Liver (tissue), 9 donors: ENCODE data around the gene CCDC192. TPM values are rescaled to one million over a fixed set of nuclear protein-coding genes. Genes with fewer than 3 reads are reported as not detected.
A peak's percentile ranks its signal among the peaks of the same experiment; 100 is the strongest.
"Not testable (repeated sequence)": the region's sequence is repeated elsewhere in the genome, so short reads cannot be mapped to it uniquely, and the experiment has no call there.

Experiments
- DNase-seq: peaks from one replicate; pipeline ENCODE4 v3.0.0-alpha.2; 2017; ENCODE audit warnings: low spot score
- H3K27ac ChIP-seq, 2 donors: one replicate each; pipeline ENCODE4 v1.7.0; 2013; ENCODE audit warnings: inconsistent platforms in 2 of 2, low read length in 2 of 2, control low read depth in 1 of 2, low read depth in 1 of 2, mild to moderate bottlenecking in 1 of 2
- H3K27me3 ChIP-seq, 4 donors: one replicate each; pipeline versions ENCODE4 v1.6.1 to v1.7.0; 2013; ENCODE audit warnings: low read length in 3 of 4, inconsistent platforms in 1 of 4, mild to moderate bottlenecking in 1 of 4, moderate library complexity in 1 of 4; ENCODE audit not compliant: control insufficient read depth in 4 of 4, insufficient read depth in 4 of 4
- H3K36me3 ChIP-seq, 4 donors: one replicate each; pipeline versions ENCODE4 v1.6.1 to v1.7.0; 2013; ENCODE audit warnings: low read length in 3 of 4, mild to moderate bottlenecking in 3 of 4, low read depth in 1 of 4, moderate library complexity in 1 of 4; ENCODE audit not compliant: control insufficient read depth in 4 of 4, insufficient read depth in 3 of 4
- H3K4me1 ChIP-seq, 4 donors: one replicate each; pipeline versions ENCODE4 v1.6.1 to v1.7.0; 2013; ENCODE audit warnings: low read length in 3 of 4, mild to moderate bottlenecking in 3 of 4, moderate library complexity in 1 of 4; ENCODE audit not compliant: control insufficient read depth in 4 of 4, insufficient read depth in 4 of 4
- H3K4me3 ChIP-seq, 3 donors: one replicate each; pipeline versions ENCODE4 v1.6.1 to v1.7.0; 2013; ENCODE audit warnings: low read length in 3 of 3, control low read depth in 1 of 3, low read depth in 1 of 3, mild to moderate bottlenecking in 1 of 3
- H3K9ac ChIP-seq, 2 donors: one replicate each; pipeline ENCODE4 v1.7.0; 2013; ENCODE audit warnings: low read length in 2 of 2, mild to moderate bottlenecking in 2 of 2, moderate library complexity in 2 of 2, control low read depth in 1 of 2, low read depth in 1 of 2
- H3K9me3 ChIP-seq, 4 donors: one replicate each; pipeline versions ENCODE4 v1.6.1 to v1.7.0; 2013; ENCODE audit warnings: low read length in 3 of 4; ENCODE audit not compliant: control insufficient read depth in 4 of 4
- NR2F2 ChIP-seq: IDR thresholded peaks from 2 replicates; pipeline ENCODE4 v1.6.1; 2016; ENCODE audit warnings: antibody characterized with exemption
- RAD21 ChIP-seq, 2 donors: IDR thresholded peaks; 2 replicates each; pipeline ENCODE4 v1.6.1; 2016; ENCODE audit warnings: antibody characterized with exemption in 2 of 2, mild to moderate bottlenecking in 2 of 2
- YY1 ChIP-seq: IDR thresholded peaks from 2 replicates; pipeline ENCODE4 v1.6.1; 2016; ENCODE audit warnings: antibody characterized with exemption, mild to moderate bottlenecking
- WGBS: extraction: QIAGEN DNeasy Blood & Tissue Kit; methylation state at CpG from one replicate; pipeline ENCODE4 v1.1.7; 2013; 5-methylcytosine and 5-hydroxymethylcytosine counted together
- polyA plus RNA-seq, 2 donors: library from polyadenylated mRNA; stranded (reverse) in 1 of 2; unstranded in 1 of 2; fragments of 200-250 nt in 1 of 2; fragments of >200 nt in 1 of 2; fragmentation: Nextera tagmentation in 1 of 2; extraction: Ambion mirVana in 1 of 2; gene quantifications; one replicate each; pipeline versions ENCODE4 v1.2.1 to v1.2.3, GENCODE V29; 2013 to 2015
- total RNA-seq, 2 donors: library from RNA; depleted of rRNA; stranded (reverse); fragments of >200 nt; gene quantifications; one replicate each; pipeline ENCODE4 v1.2.3, GENCODE V29; 2014
- TF ChIP-seq, protein P1 (sequence below): fragments of 150-350 bp; IDR thresholded peaks from 2 replicates; pipeline ENCODE4 v1.5.1; 2017; ENCODE audit warnings: improper control_type of control experiment, low read depth, low read length; ENCODE audit not compliant: missing input control
- TF ChIP-seq, protein P2 (sequence below): IDR thresholded peaks from 2 replicates; pipeline ENCODE4 v1.6.1; 2016; ENCODE audit warnings: antibody characterized with exemption
- TF ChIP-seq, protein P3 (sequence below): IDR thresholded peaks from 2 replicates; pipeline ENCODE4 v1.6.1; 2016; ENCODE audit warnings: antibody characterized with exemption, mild to moderate bottlenecking
- TF ChIP-seq, protein P4 (sequence below): IDR thresholded peaks from 2 replicates; pipeline ENCODE4 v1.6.1; 2016; ENCODE audit warnings: antibody characterized with exemption
- donor health status: healthy.
- donor health status: healthy.
- donor health status: healthy.
- donor health status: healthy.
- donor health status: healthy.

The CCDC192 gene
- total and polyA plus RNA-seq, 4 donors: not detected

DNA sequence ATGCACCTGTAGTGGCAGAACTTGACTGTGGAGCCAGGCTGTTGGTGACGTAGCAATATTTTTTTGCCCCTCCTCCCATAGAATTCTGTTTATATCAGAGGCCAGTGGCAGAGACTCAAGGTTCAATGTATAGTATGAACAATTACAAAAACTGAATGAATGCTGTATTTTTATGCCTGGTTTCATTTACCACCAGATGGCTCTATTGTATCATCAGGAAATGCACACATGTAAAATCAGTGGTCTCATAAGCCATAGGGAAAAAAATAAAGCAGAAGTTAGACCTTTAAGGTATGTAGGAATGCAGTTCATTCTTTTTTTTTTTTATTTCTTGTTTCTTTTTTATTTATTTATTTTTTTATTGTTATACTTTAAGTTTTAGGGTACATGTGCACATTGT lies 43.6 kb downstream of the CCDC192 start:
- no peak for DNase-seq
- Histone ChIP-seq H3K9me3 (no peaks in the 10 kb centered on the region), H3K27me3 (peaks cover 0 to 6% (median 0%) of the 10 kb centered on the region in 4 donors), H3K9ac (no peak overlapping the region), H3K36me3 (no peaks in the 10 kb centered on the region), H3K4me1 (no peaks in the 10 kb centered on the region), H3K27ac (no peak overlapping the region), H3K4me3 (no peak overlapping the region)
- TF ChIP-seq RAD21 (IDR thresholded peaks at IDR 0.05): peak; percentile 72 to 75
- no peak for TF ChIP-seq NR2F2
- TF ChIP-seq, protein P1, sequence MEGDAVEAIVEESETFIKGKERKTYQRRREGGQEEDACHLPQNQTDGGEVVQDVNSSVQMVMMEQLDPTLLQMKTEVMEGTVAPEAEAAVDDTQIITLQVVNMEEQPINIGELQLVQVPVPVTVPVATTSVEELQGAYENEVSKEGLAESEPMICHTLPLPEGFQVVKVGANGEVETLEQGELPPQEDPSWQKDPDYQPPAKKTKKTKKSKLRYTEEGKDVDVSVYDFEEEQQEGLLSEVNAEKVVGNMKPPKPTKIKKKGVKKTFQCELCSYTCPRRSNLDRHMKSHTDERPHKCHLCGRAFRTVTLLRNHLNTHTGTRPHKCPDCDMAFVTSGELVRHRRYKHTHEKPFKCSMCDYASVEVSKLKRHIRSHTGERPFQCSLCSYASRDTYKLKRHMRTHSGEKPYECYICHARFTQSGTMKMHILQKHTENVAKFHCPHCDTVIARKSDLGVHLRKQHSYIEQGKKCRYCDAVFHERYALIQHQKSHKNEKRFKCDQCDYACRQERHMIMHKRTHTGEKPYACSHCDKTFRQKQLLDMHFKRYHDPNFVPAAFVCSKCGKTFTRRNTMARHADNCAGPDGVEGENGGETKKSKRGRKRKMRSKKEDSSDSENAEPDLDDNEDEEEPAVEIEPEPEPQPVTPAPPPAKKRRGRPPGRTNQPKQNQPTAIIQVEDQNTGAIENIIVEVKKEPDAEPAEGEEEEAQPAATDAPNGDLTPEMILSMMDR: peak; percentile 42
- WGBS: 74% methylated on average over 1 of the region's 1 CpG

DNA sequence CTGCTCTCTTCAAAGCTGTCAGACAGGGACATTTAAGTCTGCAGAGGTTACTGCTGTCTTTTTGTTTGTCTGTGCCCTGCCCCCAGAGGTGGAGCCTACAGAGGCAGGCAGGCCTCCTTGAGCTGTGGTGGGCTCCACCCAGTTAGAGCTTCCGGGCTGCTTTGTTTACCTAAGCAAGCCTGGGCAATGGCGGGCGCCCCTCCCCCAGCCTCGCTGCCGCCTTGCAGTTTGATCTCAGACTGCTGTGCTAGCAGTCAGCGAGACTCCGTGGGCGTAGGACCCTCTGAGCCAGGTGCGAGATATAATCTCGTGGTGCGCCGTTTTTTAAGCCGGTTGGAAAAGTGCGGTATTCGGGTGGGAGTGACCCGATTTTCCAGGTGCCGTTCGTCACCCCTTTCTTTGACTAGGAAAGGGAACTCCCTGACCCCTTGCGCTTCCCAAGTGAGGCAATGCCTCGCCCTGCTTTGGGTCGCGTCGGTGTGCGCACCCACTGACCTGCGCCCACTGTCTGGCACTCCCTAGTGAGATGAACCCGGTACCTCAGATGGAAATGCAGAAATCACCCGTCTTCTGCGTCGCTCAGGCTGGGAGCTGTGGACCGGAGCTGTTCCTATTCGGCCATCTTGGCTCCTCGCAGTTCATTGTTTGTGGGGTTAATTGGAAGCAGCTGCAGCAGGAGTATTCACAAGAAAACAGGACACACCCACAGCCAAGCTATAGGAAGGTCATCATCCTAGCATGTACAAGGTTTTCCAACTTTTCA lies 49.5 kb downstream of the CCDC192 start:
- DNase-seq, H3K36me3 ChIP-seq, H3K4me3 ChIP-seq, H3K9ac ChIP-seq, H3K27ac ChIP-seq, H3K4me1 ChIP-seq, H3K9me3 ChIP-seq, H3K27me3 ChIP-seq: not testable (repeated sequence)
- WGBS: 88% methylated on average over 30 of the region's 32 CpGs

DNA sequence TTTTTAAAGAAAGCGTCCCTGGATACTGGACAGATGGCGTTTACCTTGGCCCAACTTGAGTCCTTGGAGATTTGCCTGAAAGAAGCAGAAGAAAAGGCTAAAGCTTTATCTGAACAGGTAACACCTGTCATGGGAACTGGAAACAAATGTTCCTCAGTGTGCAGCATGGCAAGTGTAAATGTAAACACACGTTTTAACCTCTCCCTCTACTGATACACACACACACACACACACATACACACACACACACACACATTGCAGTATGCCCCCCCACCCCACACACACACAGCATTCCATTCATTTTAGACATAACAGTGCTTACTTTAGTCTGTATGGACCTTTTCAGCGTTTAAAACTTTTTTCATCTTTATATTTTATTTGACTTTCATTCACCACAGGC lies 51.1 kb downstream of the CCDC192 start:
- Histone ChIP-seq H3K27me3 (no peaks in the 10 kb centered on the region), H3K4me3 (no peak overlapping the region), H3K4me1 (no peaks in the 10 kb centered on the region), H3K9ac (no peak overlapping the region), H3K36me3 (no peaks in the 10 kb centered on the region), H3K9me3 (no peaks in the 10 kb centered on the region), H3K27ac (no peak overlapping the region)
- no peak for TF ChIP-seq YY1
- TF ChIP-seq RAD21 (IDR thresholded peaks at IDR 0.05): no peak
- TF ChIP-seq, protein P2, sequence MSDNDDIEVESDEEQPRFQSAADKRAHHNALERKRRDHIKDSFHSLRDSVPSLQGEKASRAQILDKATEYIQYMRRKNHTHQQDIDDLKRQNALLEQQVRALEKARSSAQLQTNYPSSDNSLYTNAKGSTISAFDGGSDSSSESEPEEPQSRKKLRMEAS: no peak
- TF ChIP-seq, protein P3, sequence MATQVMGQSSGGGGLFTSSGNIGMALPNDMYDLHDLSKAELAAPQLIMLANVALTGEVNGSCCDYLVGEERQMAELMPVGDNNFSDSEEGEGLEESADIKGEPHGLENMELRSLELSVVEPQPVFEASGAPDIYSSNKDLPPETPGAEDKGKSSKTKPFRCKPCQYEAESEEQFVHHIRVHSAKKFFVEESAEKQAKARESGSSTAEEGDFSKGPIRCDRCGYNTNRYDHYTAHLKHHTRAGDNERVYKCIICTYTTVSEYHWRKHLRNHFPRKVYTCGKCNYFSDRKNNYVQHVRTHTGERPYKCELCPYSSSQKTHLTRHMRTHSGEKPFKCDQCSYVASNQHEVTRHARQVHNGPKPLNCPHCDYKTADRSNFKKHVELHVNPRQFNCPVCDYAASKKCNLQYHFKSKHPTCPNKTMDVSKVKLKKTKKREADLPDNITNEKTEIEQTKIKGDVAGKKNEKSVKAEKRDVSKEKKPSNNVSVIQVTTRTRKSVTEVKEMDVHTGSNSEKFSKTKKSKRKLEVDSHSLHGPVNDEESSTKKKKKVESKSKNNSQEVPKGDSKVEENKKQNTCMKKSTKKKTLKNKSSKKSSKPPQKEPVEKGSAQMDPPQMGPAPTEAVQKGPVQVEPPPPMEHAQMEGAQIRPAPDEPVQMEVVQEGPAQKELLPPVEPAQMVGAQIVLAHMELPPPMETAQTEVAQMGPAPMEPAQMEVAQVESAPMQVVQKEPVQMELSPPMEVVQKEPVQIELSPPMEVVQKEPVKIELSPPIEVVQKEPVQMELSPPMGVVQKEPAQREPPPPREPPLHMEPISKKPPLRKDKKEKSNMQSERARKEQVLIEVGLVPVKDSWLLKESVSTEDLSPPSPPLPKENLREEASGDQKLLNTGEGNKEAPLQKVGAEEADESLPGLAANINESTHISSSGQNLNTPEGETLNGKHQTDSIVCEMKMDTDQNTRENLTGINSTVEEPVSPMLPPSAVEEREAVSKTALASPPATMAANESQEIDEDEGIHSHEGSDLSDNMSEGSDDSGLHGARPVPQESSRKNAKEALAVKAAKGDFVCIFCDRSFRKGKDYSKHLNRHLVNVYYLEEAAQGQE: no peak
- TF ChIP-seq, protein P4, sequence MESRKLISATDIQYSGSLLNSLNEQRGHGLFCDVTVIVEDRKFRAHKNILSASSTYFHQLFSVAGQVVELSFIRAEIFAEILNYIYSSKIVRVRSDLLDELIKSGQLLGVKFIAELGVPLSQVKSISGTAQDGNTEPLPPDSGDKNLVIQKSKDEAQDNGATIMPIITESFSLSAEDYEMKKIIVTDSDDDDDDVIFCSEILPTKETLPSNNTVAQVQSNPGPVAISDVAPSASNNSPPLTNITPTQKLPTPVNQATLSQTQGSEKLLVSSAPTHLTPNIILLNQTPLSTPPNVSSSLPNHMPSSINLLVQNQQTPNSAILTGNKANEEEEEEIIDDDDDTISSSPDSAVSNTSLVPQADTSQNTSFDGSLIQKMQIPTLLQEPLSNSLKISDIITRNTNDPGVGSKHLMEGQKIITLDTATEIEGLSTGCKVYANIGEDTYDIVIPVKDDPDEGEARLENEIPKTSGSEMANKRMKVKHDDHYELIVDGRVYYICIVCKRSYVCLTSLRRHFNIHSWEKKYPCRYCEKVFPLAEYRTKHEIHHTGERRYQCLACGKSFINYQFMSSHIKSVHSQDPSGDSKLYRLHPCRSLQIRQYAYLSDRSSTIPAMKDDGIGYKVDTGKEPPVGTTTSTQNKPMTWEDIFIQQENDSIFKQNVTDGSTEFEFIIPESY: no peak
- DNase-seq: no peak
- WGBS: 38% methylated on average over 4 of the region's 4 CpGs
